DOHH2 (cell line): ENCODE measurements around the gene MAP4K1.

Experiments
- H3F3A ChIP-seq: fragments of 200-600 bp; sonication (generic), shearing (Covaris generic); 2 replicates; pipeline ENCODE4 v1.6.0; 2016; ENCODE audit warnings: antibody characterized with exemption, mild to moderate bottlenecking; ENCODE audit not compliant: control insufficient read depth, insufficient read depth
- H3K27ac ChIP-seq: fragments of 200-600 bp; sonication (generic); 2 replicates; pipeline ENCODE4 v1.5.1; 2014; ENCODE audit warnings: low read depth, mild to moderate bottlenecking, low read length, moderate library complexity
- H3K27me3 ChIP-seq: fragments of 200-600 bp; sonication (generic); 2 replicates; pipeline ENCODE4 v1.6.1; 2014; ENCODE audit warnings: mild to moderate bottlenecking, low read length, mixed read lengths; ENCODE audit not compliant: control insufficient read depth
- H3K36me3 ChIP-seq: fragments of 200-600 bp; sonication (generic); 2 replicates; pipeline ENCODE4 v1.6.1; 2014; ENCODE audit warnings: mild to moderate bottlenecking, low read length, moderate library complexity, mixed read lengths; ENCODE audit not compliant: control insufficient read depth
- H3K4me1 ChIP-seq: fragments of 200-600 bp; sonication (generic); 2 replicates; pipeline ENCODE4 v1.6.1; 2014; ENCODE audit warnings: mild to moderate bottlenecking, low read length, mixed read lengths; ENCODE audit not compliant: control insufficient read depth
- H3K4me2 ChIP-seq: fragments of 200-600 bp; sonication (generic); 2 replicates; pipeline ENCODE4 v1.6.0; 2014; ENCODE audit warnings: mild to moderate bottlenecking, low read length, moderate library complexity
- H3K4me3 ChIP-seq: fragments of 200-600 bp; sonication (generic); 2 replicates; pipeline ENCODE4 v1.5.1; 2014; ENCODE audit warnings: mild to moderate bottlenecking, low read length, mixed read lengths
- H3K79me2 ChIP-seq: fragments of 200-600 bp; sonication (generic); 2 replicates; pipeline ENCODE4 v1.6.1; 2014; ENCODE audit warnings: mild to moderate bottlenecking, low read length, mixed read lengths; ENCODE audit not compliant: control insufficient read depth
- H3K9me2 ChIP-seq: fragments of 200-600 bp; sonication (generic); replicated peaks from 2 replicates; pipeline ENCODE4 v1.6.1; 2014; ENCODE audit warnings: mild to moderate bottlenecking, low read length, mixed read lengths; ENCODE audit not compliant: control insufficient read depth
- H3K9me3 ChIP-seq: fragments of 200-600 bp; sonication (generic); 2 replicates; pipeline ENCODE4 v1.6.1; 2014; ENCODE audit warnings: antibody characterized with exemption, low read length, mixed read lengths; ENCODE audit not compliant: control insufficient read depth, insufficient read depth
- H4K20me1 ChIP-seq: fragments of 200-600 bp; sonication (generic); 2 replicates; pipeline ENCODE4 v1.6.0; 2014; ENCODE audit warnings: low read depth, mild to moderate bottlenecking, antibody characterized with exemption, low read length, moderate library complexity; ENCODE audit not compliant: control insufficient read depth, insufficient read depth
- CTCF ChIP-seq: fragments of 200-600 bp; sonication (generic); IDR thresholded peaks from one replicate; pipeline ENCODE4 v1.5.1; 2014; ENCODE audit warnings: antibody characterized with exemption, mild to moderate bottlenecking, low read depth, low read length; ENCODE audit not compliant: poor library complexity, severe bottlenecking
- EZH2phosphoT487 ChIP-seq: fragments of 200-600 bp; sonication (generic); IDR thresholded peaks from 2 replicates; pipeline ENCODE4 v1.6.1; 2017; ENCODE audit warnings: borderline replicate concordance, mild to moderate bottlenecking, antibody characterized with exemption, low read length, moderate library complexity, mixed read lengths

MAP4K1 gene

GRCh38 chr19:38663156-38663651, 45.5 kb upstream of the MAP4K1 start:
- H3K9me3 ChIP-seq: no peaks in the 10 kb centered on the region
- H3K27ac ChIP-seq: no peak overlapping the region
- no peak for TF ChIP-seq CTCF
- no peak for TF ChIP-seq EZH2phosphoT487
- no peak overlapping the region for H3K4me3 ChIP-seq
- peaks cover 97% of the 10 kb centered on the region for H3K79me2 ChIP-seq
- H4K20me1 ChIP-seq: peaks cover 31% of the 10 kb centered on the region
- peaks cover 13% of the 10 kb centered on the region for H3K36me3 ChIP-seq
- no peak overlapping the region for H3K4me2 ChIP-seq
- no peaks in the 10 kb centered on the region for H3K27me3 ChIP-seq
- H3F3A ChIP-seq: peaks cover 6% of the 10 kb centered on the region; the same call in 1 of the 2 replicates
- H3K9me2 ChIP-seq: no peaks in the 10 kb centered on the region
- H3K4me1 ChIP-seq: peaks cover 54% of the 10 kb centered on the region

- TF ChIP-seq EZH2phosphoT487 (no peak), CTCF (no peak)
- H3K4me2 ChIP-seq: no peak overlapping the region
Observed at GRCh38 chr19:38662537-38663155, 44.9 kb upstream of the MAP4K1 start.

GRCh38 chr19:38661996-38662395, 44.2 kb upstream of the MAP4K1 start:
- TF ChIP-seq CTCF: no peak
- TF ChIP-seq EZH2phosphoT487: no peak
- Histone ChIP-seq H3K27ac (no peak overlapping the region), H3K4me1 (peaks cover 42% of the 10 kb centered on the region), H3K79me2 (peaks cover 97% of the 10 kb centered on the region), H4K20me1 (peaks cover 31% of the 10 kb centered on the region), H3K36me3 (peaks cover 18% of the 10 kb centered on the region), H3K4me3 (no peak overlapping the region), H3K9me3 (no peaks in the 10 kb centered on the region), H3K9me2 (no peaks in the 10 kb centered on the region), H3F3A (no peaks in the 10 kb centered on the region; the same call in 1 of the 2 replicates), H3K4me2 (no peak overlapping the region), H3K27me3 (no peaks in the 10 kb centered on the region)

More at GRCh38 chr19:38662537-38663155, 44.9 kb upstream of the MAP4K1 start:
- no peak overlapping the region for H3K27ac ChIP-seq
- H3K4me3 ChIP-seq: no peak overlapping the region
- no peaks in the 10 kb centered on the region for H3K27me3 ChIP-seq
- peaks cover 97% of the 10 kb centered on the region for H3K79me2 ChIP-seq
- H3K9me3 ChIP-seq: no peaks in the 10 kb centered on the region
- H3K36me3 ChIP-seq: peaks cover 14% of the 10 kb centered on the region
- H3K4me1 ChIP-seq: peaks cover 48% of the 10 kb centered on the region
- peaks cover 31% of the 10 kb centered on the region for H4K20me1 ChIP-seq
- no peaks in the 10 kb centered on the region for H3K9me2 ChIP-seq
- H3F3A ChIP-seq: peaks cover 6% of the 10 kb centered on the region; the same call in 1 of the 2 replicates
